ENCODE results near the gene PCDH9. TPM values are rescaled to one million over a fixed set of nuclear protein-coding genes. Genes with fewer than 3 reads are reported as not detected.

The PCDH9 gene
- total RNA-seq, 6 donors from 2014 or later: 3.1 to 19.4 (median 7.8) TPM

- Histone ChIP-seq H3K27ac (no peak overlapping the region), H3K27me3 (no peaks in the 10 kb centered on the region), H3K4me3 (no peak overlapping the region), H3K36me3 (no peaks in the 10 kb centered on the region), H3K4me1 (no peaks in the 10 kb centered on the region), H3K9me3 (no peaks in the 10 kb centered on the region)
- ATAC-seq (ENCODE audit: low FRiP score in 2 of 2) (no peak), DNase-seq (no peak)
- WGBS, 2 donors: 80 to 85% methylated on average over 2 of the region's 2 CpGs
- TF ChIP-seq EP300 (IDR thresholded peaks at IDR 0.05) (no peak), POLR2A (IDR thresholded peaks at IDR 0.05) (no peak), POLR2AphosphoS5 (IDR thresholded peaks at IDR 0.05) (no peak), CTCF (IDR thresholded peaks at IDR 0.05) (no peak)
These were observed 683.4 kb downstream of the PCDH9 start for GRCh38 chr13:66546534-66547379.

- DNase-seq (no peak), ATAC-seq (ENCODE audit: low FRiP score in 2 of 2) (no peak)
- TF ChIP-seq POLR2AphosphoS5 (IDR thresholded peaks at IDR 0.05) (no peak), CTCF (IDR thresholded peaks at IDR 0.05) (no peak), POLR2A (IDR thresholded peaks at IDR 0.05) (no peak), EP300 (IDR thresholded peaks at IDR 0.05) (no peak)
- WGBS, 2 donors: 68 to 72% methylated on average over 1 of the region's 1 CpG
- Histone ChIP-seq H3K9me3 (no peaks in the 10 kb centered on the region), H3K4me3 (no peak overlapping the region), H3K36me3 (no peaks in the 10 kb centered on the region), H3K27me3 (no peaks in the 10 kb centered on the region), H3K4me1 (no peaks in the 10 kb centered on the region), H3K27ac (no peak overlapping the region)
These were observed 686.4 kb downstream of the PCDH9 start for GRCh38 chr13:66543780-66544179.

GRCh38 chr13:66537417-66537816, 692.7 kb downstream of the PCDH9 start:
- TF ChIP-seq POLR2AphosphoS5 (IDR thresholded peaks at IDR 0.05) (no peak), POLR2A (IDR thresholded peaks at IDR 0.05) (no peak), EP300 (IDR thresholded peaks at IDR 0.05) (no peak), CTCF (IDR thresholded peaks at IDR 0.05) (no peak)
- ATAC-seq (ENCODE audit: low FRiP score in 2 of 2) (no peak), DNase-seq (no peak)
- H3K4me3 ChIP-seq: no peak overlapping the region
- WGBS, 2 donors: 43 to 60% methylated on average over 1 of the region's 1 CpG
- H3K36me3 ChIP-seq: no peaks in the 10 kb centered on the region
- no peaks in the 10 kb centered on the region for H3K27me3 ChIP-seq
- no peaks in the 10 kb centered on the region for H3K9me3 ChIP-seq
- no peaks in the 10 kb centered on the region for H3K4me1 ChIP-seq
- H3K27ac ChIP-seq: no peak overlapping the region

GRCh38 chr13:66536746-66537145, 693.4 kb downstream of the PCDH9 start:
- no peak overlapping the region for H3K4me3 ChIP-seq
- no peaks in the 10 kb centered on the region for H3K9me3 ChIP-seq
- no peak overlapping the region for H3K27ac ChIP-seq
- DNase-seq: no peak
- no peaks in the 10 kb centered on the region for H3K27me3 ChIP-seq
- no peak for TF ChIP-seq POLR2AphosphoS5 (IDR thresholded peaks at IDR 0.05)
- no peak for TF ChIP-seq POLR2A (IDR thresholded peaks at IDR 0.05)
- TF ChIP-seq EP300 (IDR thresholded peaks at IDR 0.05): no peak
- no peak for TF ChIP-seq CTCF (IDR thresholded peaks at IDR 0.05)
- no peak for ATAC-seq (ENCODE audit: low FRiP score in 2 of 2)
- H3K36me3 ChIP-seq: no peaks in the 10 kb centered on the region
- WGBS, 2 donors: 69% methylated on average over 3 of the region's 3 CpGs
- no peaks in the 10 kb centered on the region for H3K4me1 ChIP-seq

- no peak overlapping the region for H3K27ac ChIP-seq
- ATAC-seq (ENCODE audit: low FRiP score in 2 of 2) (no peak), DNase-seq (no peak)
- no peak overlapping the region for H3K4me3 ChIP-seq
- H3K9me3 ChIP-seq: no peaks in the 10 kb centered on the region
- WGBS, 2 donors: 83 to 90% methylated on average over 2 of the region's 2 CpGs
- TF ChIP-seq EP300 (IDR thresholded peaks at IDR 0.05) (no peak), POLR2A (IDR thresholded peaks at IDR 0.05) (no peak), CTCF (IDR thresholded peaks at IDR 0.05) (no peak), POLR2AphosphoS5 (IDR thresholded peaks at IDR 0.05) (no peak)
- H3K27me3 ChIP-seq: no peaks in the 10 kb centered on the region
- no peaks in the 10 kb centered on the region for H3K4me1 ChIP-seq
- H3K36me3 ChIP-seq: no peaks in the 10 kb centered on the region
These were observed 695.6 kb downstream of the PCDH9 start for GRCh38 chr13:66534561-66534960.

Data from upper lobe of left lung (tissue), 6 donors.